ENCODE measurements around the gene MPG. TPM values are rescaled to one million over a fixed set of nuclear protein-coding genes. Genes with fewer than 3 reads are reported as not detected.

Gene MPG, protein sequence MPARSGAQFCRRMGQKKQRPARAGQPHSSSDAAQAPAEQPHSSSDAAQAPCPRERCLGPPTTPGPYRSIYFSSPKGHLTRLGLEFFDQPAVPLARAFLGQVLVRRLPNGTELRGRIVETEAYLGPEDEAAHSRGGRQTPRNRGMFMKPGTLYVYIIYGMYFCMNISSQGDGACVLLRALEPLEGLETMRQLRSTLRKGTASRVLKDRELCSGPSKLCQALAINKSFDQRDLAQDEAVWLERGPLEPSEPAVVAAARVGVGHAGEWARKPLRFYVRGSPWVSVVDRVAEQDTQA
- 56.9 and 216 TPM in 2 replicates for total RNA-seq (ENCODE audit: low replicate concordance)

DNA sequence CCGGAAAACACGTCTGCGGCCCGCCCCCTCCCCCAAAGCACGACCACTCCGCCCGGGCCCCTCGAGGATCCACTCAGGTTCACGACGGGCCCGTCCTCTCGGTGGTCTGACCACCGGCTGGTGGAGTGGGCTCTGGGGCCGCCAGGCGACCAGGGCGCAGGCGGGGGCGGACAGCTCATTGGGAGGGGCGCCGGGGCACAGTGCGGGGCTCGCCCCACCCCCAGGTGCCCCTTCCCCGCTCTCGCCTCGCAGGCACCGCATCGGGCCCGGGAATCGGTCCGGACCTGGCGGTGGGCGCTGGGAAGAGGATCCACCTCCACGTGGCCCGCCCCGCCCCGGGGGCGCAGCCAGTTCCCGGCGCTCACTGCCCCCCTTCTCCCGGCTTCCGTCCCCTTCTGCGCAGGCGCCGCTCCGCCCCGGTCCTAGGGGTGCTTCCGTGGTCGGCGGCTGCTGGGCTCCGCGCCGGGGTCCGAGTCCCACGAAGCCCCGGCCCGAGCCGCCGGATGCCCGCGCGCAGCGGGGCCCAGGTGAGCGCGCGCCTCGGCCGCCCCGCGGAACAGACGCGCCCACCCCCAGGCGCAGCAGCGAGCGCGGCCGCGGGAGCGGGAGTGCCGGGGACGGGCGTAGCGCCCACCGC, at the start of gene MPG:
Gene MPG (plus strand): TSS at position 419 of the 637 bp plus-strand sequence. CDS start 85 bp downstream, at position 504.

DNA sequence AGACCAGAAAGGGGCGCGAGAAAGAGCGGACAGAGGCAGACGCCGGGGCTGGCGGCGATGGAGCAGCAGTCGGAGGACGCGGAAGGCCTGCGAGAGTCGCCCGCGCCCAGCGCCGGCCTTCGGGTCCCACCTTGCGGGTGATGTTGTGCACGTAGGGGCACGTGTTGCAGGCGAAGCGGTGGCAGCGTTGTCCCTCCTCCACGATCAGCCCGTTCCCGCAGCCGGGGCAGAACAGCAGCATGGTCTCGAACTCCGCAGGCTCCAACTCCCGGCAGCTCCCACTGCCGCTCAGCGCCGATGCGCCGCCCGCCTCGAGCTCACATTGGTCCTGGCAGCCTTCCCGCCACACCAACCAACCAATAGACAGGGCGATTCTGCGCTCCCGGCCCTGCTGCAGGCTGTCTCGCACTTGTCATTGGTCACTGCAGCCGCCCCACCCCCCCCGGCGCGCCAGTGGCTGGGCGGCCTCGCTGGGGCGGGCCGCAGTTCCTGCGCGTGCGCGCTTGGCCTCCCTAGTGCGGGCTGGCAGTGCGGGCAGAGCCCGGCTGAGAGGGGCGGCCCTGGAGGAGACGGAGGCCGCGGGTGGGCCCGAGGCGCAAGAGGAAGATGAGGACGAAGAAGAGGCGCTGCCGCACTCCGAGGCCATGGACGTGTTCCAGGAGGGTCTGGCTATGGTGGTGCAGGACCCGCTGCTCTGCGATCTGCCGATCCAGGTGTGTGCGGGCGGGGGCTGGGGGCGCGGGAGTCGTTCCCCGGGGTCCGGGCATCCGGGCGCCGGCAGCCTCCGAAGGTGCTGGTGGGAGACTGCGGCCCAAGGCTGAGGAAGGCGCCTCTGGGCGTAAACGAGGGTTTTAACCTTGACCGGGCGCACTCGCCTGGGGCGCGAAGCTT, 24.4 kb upstream of the MPG start, which contains the start of the genes POLR3K and SNRNP25:
Gene POLR3K (minus strand): TSS at position 263 of the 891 bp plus-strand sequence. CDS start 22 bp downstream, at position 241.
Gene SNRNP25 (plus strand): TSS at position 483 of the 891 bp plus-strand sequence. CDS start 189 bp downstream, at position 672.

DNA sequence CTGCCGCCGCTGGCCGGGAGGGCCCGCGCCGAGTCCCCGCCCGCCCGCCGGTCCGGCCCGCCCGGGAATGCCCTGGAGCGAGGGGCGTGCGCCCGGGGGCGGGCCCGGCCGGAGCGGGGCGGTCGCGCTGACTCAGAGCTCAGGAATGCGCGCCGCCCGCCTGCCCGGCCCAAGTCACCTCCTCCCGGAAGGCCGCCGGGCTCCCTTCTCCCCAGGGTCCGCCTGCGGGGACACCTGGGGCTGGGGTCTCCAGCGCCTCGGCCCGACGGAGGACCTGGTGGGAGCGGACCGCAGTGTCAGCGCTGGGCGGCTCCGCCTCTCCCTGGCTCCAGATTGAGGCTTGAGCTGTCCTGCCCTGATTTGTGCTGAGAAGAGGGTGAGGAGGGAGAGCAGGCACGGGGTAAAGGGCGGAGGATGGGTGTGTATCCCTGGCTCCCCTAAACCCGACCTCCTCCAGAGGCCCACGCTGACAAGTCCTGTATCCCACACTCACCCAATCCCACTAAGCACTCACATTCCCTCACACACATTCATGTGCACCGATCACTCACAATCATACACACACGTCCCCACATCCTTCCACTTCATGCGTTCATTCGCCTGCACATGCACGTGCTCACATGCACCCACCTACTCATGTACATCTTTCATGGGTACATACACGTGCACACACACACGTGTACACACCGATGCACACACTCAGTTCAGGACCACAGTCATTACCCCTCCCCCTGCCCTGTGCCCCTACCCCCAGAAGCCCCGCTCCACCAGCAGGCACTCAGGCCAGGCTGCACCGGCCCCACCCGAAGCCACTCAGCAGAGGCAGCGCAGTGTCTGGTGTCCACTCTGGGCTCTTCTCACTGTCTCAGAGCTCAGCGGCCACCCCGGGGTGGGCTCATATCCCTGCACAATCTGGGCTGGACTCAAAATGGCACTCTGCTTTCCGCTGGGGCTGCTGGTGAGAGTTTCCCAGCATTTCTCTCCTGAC, 5.2 kb upstream of the MPG start, which contains the start of gene RHBDF1:
Gene RHBDF1 (minus strand): TSS at position 71 of the 988 bp plus-strand sequence. CDS start 7,616 bp downstream, outside the sequence.

Other genes starting within 250 kb of the MPG start
- 4.9 and 5.0 TPM in 2 replicates for gene POLR3K, start 24.6 kb upstream of the MPG start, total RNA-seq (ENCODE audit: low replicate concordance)
- 37.6 and 48.5 TPM in 2 replicates for gene SNRNP25, start 24.4 kb upstream of the MPG start, total RNA-seq (ENCODE audit: low replicate concordance)
- gene RHBDF1, start 5.6 kb upstream of the MPG start, total RNA-seq (ENCODE audit: low replicate concordance) = 27.8 and 35.7 TPM in 2 replicates
- gene NPRL3, start 60.4 kb downstream of the MPG start, total RNA-seq (ENCODE audit: low replicate concordance) = 5.8 and 7.0 TPM in 2 replicates
- gene HBZ, start 74.4 kb downstream of the MPG start, total RNA-seq (ENCODE audit: low replicate concordance) = not detected in 2 replicates
- gene HBM, start 87.8 kb downstream of the MPG start, total RNA-seq (ENCODE audit: low replicate concordance) = not detected in 2 replicates
- 0.23 TPM in 1 of 2 replicates, not detected in the other for gene HBA2, start 94.7 kb downstream of the MPG start, total RNA-seq (ENCODE audit: low replicate concordance)
- gene HBA1, start 98.5 kb downstream of the MPG start, total RNA-seq (ENCODE audit: low replicate concordance) = not detected in 2 replicates
- not detected in 2 replicates for gene HBQ1, start 102.2 kb downstream of the MPG start, total RNA-seq (ENCODE audit: low replicate concordance)
- 26.6 and 30.3 TPM in 2 replicates for gene LUC7L, start 151.2 kb downstream of the MPG start, total RNA-seq (ENCODE audit: low replicate concordance)
- 25.9 and 46.7 TPM in 2 replicates for gene FAM234A, start 156.6 kb downstream of the MPG start, total RNA-seq (ENCODE audit: low replicate concordance)
- gene RGS11, start 197.7 kb downstream of the MPG start, total RNA-seq (ENCODE audit: low replicate concordance) = 1.2 and 10.1 TPM in 2 replicates
- gene ARHGDIG, start 202.4 kb downstream of the MPG start, total RNA-seq (ENCODE audit: low replicate concordance) = 2.2 and 2.9 TPM in 2 replicates
- gene PDIA2, start 204.9 kb downstream of the MPG start, total RNA-seq (ENCODE audit: low replicate concordance) = 0.23 and 0.38 TPM in 2 replicates

All from smooth muscle cell of the coronary artery (primary cell).